HG03175 (cell line): ENCODE data around the gene PEX3.
"Not testable (repeated sequence)": the region's sequence is repeated elsewhere in the genome, so short reads cannot be mapped to it uniquely, and the experiment has no call there.

Source experiments
- ATAC-seq: cut with Tn5 transposase; IDR thresholded peaks from one replicate; pipeline ENCODE4 v1.9.1; 2021; ENCODE audit warnings: mild to moderate bottlenecking, moderate library complexity; ENCODE audit not compliant: unreplicated experiment

The PEX3 gene

DNA sequence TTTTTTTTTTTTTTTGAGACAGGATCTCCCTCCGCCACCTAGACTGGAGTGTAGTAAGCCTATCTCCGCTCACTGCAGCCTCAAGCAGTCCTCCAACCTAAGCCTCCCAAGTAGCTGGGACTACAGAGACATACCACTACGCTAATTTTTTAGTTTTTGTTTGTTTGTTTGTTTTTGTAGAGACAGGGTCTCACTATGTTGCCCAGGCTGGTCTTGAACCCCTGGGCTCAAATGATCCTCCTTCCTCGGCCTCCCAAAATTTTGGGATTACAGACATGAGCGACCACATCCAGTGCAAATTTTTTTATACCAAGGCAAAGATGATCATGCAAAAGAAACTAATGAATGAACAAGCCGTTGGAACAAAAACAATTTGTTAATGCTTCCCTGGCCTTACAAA, 55.6 kb downstream of the PEX3 start:
- no peak for ATAC-seq

DNA sequence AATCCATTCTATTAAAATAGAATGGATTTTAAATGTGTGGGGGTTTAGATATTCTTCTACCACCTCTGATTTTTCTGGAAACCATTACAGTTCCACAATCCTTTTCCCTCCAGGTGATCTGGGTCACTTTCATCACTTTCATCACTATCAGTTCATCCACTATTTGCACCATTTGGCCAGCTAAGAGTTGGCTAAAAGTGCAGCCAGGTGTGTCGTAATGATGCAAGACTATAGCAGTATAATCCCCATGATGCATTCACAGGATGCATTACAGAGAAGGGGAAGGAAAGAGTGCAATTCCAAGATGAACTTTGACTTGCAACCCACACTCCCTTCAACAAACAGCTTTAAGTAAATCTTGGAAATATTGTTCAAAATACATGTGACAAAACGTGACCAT, 56.0 kb downstream of the PEX3 start:
- ATAC-seq: no peak

DNA sequence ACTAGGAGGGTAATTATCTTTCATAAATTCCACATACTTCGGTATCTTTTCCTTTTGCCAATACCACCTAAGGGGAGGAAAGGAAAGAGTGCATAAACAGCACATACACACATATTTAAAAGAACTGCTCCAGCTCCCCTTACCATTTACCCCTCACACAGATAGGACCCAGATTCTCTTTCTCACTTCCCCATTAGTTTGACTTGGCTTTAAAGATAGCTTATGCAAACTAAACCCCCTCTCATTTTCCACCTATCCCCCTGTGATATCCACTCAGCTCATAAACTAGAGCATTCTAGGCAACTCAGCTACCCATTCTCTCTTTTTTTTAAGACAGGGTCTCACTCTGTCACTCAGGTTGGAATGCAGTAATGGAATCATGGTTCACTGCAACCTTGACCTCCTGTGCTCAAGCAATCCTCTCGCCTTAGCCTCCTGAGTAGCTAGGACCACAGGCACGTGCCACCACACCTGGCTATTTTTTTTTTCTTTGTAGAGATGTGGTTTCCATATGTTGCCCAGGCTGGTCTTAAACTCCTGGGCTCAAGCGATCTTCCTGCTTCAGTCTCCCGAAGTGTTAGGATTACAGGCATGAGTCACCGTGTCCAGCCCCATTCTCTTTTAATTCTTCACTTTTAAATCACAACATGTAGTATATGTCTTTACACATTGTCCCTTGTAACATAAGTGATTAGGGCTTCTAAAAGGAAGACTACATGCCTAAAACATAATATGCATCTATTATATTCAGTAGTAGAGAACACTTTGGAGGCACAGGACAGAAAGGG, 56.9 kb downstream of the PEX3 start:
- ATAC-seq: peak; percentile 34

DNA sequence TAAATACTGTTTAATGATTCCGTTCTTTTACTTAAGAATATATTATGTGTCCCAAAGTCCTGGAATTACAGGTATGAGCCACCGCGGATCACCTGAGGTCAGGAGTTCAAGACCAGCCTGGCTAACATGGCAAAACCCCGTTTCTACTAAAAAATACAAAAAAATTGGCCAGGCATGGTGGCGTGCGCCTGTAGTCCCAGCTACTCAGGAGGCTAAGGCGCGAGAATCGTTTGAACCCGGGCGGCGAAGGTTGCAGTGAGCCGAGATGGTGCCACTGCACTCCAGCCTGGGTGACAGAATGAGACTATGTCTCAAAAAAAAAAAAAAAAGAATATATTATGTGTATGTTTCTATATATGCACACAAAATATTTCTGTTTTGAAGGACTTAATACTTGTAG, 59.7 kb downstream of the PEX3 start:
- ATAC-seq: not testable (repeated sequence)

DNA sequence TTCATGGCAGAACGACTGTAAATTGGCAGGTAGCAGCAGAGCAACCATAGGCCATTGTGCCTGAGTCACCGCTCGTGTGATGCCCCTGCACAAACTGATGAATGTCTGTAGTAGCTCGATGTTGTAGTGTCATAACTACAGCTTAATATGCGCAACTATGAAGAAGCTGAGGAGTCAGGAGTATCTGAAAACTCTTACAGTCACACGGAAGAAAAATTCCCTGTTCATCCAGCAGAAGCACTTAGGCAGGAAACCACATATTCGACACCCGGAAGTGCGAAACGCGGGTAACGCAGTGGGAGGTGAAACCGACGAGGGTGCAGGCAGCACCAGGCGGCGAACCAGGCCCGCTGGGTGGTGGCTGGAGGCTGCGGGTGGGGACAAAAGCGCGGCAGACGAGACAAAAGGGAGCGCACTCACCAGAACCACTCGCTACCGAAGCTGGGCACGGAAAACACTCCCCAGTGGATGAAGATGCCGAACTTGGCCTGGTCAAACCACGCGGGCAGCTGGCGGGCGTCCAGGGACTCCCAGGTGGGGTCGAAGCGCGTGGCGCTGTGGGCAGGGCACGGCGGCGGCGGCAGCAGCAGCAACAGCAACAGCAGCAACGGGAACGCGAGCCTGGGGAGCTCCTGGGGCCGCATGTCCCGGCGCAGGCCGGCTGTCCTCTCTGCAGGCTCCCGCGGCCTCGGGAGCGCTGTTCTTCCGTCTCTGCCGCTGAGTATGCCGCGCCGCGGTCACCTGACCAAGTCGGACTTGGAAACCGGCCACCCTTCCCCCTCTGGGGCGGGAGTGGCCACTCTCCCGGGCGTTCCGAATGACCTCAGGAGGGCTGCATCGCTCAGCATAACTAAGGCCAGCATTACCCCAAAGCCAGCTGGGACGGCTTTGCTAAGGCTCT, 60.6 kb downstream of the PEX3 start, which contains the start of gene FUCA2:
FUCA2 (minus strand) TSS at position 730 of the 901 bp plus-strand sequence; CDS start at position 644, 86 bp downstream.
- peak; percentile 68 for ATAC-seq

DNA sequence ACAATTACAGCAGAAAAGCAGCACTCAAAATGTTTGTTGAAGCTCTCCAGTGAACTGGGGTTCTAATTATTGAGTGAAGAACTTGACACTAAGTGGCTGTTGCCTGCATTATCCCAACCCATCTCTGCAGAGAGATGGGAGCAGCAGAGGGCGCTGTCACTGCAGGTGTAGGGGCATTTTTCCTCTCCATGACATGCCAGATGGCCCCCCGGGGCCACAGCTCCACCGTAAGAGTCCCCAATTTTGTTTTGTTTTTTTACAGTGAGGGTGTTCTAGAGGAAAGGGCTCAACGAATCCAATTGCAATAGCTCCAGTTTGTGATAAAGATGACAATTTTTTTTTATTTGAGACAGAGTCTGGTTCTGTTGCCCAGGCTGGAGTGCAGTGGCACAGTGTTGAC, 62.8 kb downstream of the PEX3 start:
- no peak for ATAC-seq

DNA sequence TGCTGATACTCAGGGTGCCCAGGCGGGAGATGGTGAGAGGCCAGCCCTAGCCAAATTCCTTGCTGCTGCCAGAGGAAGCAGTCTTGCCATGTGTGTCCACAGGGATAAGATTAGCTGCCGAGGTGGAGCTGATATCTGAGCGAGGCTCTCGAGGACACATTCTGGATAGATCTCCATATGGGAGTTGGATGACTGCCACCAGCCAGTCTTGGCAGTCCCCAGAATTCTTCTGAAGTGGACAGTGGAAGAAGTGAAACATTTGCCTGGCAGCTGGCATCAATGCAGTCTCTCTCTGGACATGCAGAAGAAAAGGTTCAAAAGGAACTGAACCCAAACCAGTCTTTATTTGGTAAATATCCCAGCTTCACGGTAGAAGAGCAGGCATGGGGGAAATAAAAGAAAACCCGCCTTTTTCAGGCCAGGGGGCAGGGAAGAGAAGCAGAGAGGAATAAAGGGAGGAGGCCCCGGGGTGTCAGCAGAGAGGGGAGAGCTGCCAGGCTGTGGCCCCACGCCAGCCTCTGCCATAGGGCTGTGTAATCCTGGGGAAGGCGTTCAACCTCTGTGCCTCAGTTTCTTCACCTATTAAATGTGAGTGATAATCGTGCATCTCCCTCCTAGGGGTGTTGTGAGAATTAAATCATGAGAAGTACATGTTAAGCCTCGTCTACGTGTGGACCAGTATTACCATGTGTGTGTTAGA, 64.6 kb downstream of the PEX3 start:
- no peak for ATAC-seq

DNA sequence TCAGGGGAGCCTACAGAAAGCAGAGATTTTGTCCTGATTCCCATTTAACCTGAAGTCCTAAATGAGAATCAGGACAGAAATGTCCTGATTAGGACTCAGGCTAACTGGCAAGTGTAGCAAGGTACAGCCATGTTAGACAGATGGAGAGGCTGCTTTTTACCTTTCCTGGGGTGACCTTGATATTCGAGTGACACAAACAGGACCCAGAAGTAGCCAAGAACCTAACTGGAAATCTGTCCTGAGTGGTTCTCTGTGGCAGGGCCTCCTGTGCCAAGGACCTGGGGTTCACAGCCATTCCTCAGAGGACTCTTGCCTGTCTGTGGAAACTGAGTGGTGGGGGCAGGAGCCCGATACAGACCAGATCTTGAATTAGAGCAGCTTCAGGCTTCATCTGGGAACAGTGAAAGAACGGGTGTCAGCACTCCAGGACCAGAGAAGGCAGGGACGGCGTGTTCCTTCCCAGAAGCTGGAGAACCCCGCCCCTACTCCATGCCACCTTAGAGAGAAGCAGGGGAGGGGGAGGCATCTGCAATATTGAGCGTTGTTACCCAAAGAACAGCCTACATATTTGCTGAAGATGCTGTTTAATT, 65.3 kb downstream of the PEX3 start:
- ATAC-seq: no peak

DNA sequence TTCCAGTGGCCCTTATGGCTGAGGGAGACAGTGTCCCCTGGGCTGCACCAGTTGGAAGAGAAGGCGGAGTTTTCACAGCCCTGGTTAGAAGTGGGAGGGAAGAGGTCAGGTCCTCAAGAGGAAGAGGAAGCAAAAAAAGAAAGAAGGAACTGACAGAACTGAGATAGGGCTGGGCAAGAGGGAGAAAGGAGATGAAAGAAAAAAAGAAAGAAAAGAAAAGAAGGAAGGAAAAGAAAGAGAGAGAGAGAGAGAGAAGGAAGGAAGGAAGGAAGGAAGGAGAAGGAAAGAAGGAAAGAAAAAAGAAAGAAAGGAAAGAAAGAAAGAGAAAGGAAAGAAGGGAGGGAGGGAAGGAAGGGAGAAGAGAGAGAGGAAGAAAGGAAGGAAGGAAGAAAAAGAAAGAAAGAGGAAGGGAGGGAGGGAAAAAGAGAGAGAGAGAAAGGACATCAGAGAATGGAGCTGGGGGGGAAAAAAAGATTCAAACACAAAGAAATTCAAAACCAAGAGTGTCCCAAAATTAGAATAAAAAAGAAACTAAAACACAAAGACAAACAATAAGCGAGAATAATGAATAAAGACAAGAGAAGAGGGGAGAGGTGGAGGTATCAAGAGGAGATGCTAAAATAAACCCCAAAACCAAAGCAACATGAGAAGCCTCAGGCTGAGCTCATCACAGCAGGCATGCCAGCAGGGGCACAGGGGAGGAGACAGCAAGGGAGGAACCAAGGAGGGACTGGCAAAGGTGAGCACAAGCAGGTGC, 66.3 kb downstream of the PEX3 start:
- no peak for ATAC-seq

DNA sequence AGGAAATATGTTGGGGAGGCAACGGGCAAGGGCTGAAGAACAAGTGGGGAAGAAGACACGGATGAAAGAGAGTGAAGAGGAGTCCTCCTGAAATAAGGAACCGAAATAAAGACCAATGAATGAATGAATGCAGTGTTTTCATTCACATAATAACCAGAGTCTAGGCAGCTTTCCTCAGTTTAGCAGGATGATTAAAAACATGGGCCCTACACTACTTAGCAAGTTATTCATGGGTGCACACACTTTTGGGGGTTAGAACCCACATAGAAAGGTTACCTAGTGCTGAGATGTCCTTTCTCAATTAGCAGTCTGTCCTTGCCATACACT, 66.8 kb downstream of the PEX3 start:
- ATAC-seq: no peak

DNA sequence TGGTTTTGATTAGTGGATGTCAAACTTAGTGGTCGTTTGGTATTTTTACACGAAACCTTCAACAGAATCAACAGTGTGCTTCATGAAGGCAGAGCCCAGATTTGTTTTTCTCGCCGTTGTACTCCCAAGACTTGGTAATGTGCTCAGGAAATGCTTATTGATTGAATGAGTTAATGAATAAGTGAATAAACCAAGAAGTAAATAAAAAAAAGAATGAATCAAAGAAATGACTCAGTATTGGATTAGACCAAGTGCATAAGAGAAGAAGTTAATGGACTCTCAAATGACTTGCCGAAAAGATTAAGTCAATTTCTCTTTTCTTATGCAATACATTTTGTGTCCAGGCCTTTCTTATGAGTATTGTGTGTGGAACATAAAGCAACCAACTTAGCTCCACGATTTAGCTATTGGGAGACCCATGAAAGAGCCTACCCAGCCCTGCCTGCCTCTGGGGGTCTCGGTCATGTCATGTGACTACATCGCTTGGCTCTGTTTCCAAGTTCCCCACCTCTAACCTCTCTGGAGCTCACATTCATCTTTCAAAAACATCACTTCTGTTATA, 71.5 kb downstream of the PEX3 start:
- ATAC-seq: no peak

DNA sequence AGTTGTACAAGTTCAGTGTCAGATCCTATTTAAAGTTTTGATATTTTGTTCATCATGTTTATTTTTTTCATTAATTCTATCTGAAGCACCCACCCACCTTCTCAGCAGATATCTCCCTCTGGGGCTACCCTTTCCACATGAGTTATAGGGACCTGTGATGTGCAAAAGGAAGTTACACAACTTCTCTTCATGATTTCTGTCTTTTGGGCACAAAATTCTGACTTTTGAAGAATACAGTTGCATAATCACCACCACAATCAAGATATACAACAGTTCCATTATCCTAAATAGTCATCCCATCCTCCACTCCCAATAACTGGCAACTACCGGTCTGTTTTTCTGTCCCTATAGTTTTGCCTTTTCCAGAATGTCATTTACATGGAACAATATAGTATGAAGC, 74.8 kb downstream of the PEX3 start:
- ATAC-seq: no peak

DNA sequence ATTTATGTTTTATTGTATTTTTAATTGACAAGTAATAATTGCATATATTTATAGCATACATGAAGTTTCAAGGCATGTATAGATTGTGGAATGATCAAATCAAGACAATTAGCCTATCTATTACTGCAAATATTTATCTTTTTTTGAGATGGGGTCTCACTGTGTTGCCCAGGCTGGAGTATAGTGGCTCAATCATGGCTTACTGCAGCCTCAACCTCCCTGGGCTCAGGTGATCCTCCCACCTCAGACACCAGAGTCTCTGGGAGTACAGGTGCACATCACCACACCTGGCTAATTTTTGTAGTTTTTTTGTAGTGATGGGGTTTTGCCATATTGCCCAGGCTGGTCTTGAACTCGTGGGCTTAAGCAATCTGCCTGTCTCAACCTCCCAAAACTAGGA, 77.1 kb downstream of the PEX3 start:
- no peak for ATAC-seq

DNA sequence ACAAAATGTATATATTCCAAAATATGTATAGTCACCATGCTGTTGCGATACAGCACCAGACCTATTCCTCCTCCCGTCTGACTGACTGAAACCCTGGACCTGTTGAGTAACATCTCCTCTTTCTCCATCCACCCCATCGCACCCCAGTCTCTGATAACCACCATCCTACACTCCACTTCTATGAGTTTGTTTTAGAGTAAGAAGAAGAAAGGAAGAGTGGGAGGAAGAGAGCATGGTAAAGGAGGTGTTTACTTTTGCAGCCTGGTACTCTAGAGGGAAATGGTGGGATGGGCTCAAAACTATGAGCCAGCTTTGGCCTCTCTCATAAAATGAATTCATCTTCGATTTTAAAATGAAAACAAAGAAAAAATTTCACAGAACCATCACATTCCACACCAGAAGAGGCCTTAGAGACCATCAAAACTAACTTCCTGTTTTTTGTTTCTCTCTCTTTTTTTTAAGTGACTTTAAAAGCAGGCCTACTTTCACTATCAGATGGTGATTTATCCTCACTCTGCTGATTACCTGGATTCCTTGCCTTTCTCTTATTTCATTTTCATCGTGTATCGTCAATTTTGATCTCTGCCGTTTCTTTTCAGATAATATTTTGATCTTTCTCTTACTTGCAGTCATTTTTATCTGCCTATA, 77.7 kb downstream of the PEX3 start:
- peak; percentile 78 for ATAC-seq

DNA sequence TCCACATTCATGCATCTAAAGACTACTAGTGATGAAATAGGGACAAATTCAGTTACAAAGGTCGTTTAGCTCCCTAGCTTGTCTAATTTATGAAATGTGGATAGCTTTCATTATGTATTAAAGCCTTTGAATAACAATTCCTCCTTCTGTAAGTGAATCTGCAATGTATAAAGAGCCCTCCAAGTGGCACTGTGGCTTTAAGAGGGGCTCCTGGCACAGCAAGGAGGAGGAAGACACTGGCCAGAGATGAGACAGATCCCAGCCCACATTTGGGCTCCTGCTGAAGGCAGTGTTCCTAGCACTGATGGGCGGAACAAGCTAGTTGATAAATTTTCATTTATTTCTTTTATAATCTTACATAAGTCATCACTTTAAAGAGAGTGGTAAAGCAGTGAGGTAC, 78.5 kb downstream of the PEX3 start:
- no peak for ATAC-seq

DNA sequence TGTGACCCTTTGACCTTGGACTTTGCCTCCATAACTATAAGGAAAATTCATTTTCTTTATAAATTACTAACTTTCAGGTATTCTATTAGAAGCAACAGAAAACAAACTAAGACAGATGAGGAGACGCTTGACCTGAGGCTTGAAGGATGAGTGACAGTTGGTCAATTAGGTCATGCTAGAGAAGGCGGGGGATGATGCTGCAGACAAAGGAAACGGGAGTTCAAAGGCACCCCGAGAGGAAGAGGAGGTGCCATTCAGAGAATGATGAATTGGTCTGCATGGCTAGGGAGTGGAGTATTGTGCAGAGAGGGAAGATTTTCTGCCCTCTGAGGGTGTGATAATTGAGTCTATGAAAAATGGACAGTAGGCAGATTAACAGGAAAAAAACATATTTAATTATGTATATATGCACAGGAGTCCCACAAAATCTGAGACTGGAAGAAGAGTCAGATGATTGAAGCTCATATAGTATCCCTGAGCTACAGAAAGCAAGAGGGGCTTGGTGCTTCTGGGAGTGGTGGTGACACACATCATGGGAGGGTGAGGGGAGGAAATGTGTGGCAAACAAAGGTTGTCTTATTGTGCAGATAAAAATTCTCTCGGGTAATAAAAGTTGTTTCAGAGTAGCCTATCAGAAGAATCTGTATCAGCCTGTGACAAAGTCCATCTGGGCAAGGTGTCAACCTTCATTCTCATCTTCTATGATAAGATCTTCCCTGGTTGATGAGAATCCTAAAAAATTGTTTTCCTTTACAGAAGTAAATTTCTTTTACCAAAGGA, 81.3 kb downstream of the PEX3 start:
- ATAC-seq: no peak

DNA sequence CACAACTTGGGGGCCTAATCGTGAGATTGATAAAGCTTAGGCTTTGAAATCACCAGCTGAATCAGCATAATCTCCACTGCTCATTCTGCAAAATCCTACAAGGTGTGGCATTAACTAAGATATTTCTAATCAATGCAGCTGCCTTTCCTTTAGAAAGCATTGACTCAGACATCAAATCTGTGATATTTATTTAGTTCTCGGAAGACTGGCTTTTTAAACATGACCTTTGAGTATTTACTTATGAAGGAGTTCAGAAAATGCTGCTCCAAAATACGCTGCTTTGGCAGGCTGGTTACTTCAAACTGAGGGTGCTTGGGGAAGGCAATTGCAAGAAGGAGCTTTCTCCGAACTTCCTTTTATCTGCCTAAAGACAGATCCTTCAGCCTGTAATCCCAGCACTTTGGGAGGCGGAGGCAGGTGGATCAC, 84.6 kb downstream of the PEX3 start:
- ATAC-seq: no peak

DNA sequence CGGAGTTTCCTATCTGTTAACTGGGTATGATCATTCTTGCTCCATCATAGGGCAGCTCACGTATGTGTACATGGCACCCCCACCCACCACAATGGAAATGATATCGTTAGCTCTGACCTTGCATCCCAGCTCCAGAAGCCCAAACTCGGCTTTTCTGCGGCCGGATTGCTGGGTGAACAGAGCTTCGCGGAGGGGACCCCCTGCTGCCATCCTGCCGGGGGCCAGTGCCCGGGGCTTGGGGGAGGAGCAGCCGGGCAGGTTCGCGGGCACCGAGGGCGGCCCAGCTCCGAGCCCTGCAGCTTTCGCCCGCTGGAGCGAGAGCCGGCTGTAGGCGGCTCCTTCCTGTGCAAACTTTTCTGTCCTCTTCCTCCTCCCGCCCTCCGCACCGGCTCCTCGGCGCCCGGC, 85.9 kb downstream of the PEX3 start:
- ATAC-seq: peak; percentile 62
